GM21786 (cell line): Measurements from ENCODE around the gene IFIT1B.
"Not testable (repeated sequence)": the region's sequence is repeated elsewhere in the genome, so short reads cannot be mapped to it uniquely, and the experiment has no call there.

Experiments used
- ATAC-seq: cut with Tn5 transposase; IDR thresholded peaks from one replicate; pipeline ENCODE4 v1.9.1; 2021; ENCODE audit not compliant: unreplicated experiment

The IFIT1B gene, protein sequence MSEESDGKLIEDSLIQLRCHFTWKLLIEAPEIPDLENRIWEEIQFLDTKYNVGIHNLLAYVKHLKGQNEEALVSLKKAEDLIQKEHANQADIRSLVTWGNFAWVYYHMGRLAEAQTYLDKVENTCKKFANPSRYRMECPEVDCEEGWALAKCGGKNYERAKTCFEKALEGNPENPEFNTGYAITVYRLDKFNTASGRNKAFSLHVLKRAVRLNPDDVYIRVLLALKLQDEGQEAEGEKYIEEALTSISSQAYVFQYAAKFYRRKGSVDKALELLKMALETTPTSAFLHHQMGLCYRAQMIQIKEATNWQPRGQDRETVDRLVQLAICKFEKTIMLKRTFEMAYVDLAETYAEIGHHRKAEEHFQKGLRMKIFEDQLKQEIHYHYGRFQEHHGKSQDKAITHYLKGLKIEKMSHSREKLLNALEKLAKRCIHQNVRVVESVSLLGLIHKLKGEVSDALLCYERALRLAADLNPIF

DNA sequence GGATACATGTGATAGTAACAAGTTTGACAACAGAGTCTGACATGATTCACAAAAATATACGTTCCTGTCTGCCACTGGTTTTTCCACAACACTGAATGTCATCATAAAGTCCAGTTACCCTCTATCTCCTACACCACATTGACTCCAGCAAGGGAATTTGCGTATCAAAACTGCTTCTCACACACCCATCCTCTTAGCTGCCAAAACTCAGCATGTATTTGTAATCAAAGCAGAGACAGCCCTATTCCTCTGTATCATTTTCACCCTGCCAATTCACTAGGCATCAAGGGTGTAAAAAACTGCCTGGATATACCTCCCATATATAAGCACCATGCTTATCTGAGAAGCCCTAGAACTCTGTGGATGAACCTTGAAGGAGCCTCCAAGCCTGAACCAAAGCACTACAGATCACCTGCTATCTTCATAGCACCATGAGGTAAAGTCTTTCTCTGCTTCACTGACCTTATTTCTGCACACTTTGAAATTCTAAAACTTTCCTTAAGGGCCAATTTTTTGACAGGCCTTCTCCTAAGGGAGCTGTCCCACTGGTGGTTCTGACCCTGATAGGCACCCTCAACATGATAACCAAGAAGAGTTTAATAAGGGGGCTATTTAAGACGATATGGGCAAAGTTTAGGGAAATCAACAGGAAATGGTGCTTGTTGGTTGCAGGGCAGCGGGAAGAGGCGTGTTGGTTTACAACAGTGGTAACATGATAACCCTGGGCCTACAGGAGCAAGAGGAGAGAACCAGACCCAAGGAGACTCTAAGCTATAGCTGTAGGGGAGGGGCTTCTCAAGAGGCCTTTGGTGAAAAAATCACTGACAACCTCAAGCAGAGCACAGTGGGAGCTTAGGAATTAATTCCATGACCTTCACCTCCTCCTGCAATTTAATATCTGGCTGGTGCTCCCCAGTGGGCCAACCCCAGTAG lies at the start of gene IFIT1B:
TSS of gene IFIT1B (plus strand) at position 352 of the 933 bp plus-strand sequence. CDS start at position 432, 80 bp downstream.
- no peak for ATAC-seq

- ATAC-seq, result no peak
Observed at GRCh38 chr10:89329151-89329550, 48.7 kb upstream of the IFIT1B start.

DNA sequence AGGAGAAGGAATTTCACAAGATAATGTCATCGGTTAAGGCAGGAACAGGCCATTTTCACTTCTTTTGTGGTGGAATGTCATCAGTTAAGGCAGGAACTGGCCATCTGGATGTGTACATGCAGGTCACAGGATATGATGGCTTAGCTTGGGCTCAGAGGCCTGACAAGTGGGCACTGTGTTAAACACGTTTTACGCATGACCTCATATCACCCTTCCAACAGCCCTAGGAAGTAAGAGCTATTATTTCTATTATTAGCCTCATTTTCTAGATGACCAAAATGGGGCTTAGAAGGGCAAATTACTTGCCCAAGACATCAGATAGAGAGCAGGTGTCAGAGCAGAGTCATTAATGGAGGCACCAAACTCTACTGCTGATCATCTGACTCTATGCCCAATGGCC lies 47.8 kb upstream of the IFIT1B start:
- ATAC-seq, result not testable (repeated sequence)

GRCh38 chr10:89330537-89331212 lies 47.2 kb upstream of the IFIT1B start:
- ATAC-seq, result no peak

GRCh38 chr10:89331487-89332122 lies 46.3 kb upstream of the IFIT1B start:
- not testable (repeated sequence) for ATAC-seq

DNA sequence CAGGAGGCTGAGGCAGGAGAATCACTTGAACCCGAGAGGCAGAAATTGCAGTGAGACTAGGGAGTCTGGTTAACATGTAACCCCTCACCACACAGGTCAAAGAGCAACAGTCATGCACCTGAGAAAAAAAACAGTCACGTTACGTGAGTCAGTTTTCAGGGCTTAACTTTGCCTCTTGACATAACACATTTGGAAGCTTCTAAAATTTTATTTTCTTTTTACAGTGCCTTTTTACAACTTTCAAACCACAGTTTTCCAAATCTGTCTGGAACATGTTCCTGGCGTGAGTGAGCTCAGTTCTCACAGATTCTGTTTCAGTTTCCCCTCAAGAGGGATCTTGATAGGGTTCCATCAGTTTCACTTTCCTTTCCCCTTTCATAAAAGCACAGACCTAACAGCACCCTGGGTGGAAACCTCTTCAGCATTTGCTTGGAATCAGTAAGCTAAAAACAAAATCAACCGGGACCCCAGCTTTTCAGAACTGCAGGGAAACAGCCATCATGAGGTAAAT lies 45.7 kb upstream of the IFIT1B start:
- ATAC-seq, result peak; percentile 45

DNA sequence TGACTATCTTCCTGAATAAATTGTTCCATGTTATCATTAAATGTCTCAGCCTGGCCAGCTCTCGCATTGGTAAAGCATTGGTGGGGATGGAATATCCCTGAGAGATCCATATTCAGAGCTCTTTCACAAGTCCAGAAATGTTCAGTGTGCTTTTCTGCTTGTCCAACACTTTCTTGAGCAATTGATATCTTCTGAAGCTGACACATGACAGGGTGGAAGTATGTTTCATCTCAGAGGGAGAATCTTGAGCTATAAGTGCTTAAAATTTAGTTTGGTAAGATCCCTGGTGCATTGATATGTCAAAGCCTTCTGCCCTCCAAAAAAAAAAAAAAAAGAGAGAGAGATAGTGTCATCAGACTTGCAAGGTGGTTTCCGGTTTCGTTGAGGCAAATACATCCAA lies 42.6 kb upstream of the IFIT1B start:
- no peak for ATAC-seq

GRCh38 chr10:89336241-89336640 lies 41.6 kb upstream of the IFIT1B start:
- ATAC-seq, result no peak

DNA sequence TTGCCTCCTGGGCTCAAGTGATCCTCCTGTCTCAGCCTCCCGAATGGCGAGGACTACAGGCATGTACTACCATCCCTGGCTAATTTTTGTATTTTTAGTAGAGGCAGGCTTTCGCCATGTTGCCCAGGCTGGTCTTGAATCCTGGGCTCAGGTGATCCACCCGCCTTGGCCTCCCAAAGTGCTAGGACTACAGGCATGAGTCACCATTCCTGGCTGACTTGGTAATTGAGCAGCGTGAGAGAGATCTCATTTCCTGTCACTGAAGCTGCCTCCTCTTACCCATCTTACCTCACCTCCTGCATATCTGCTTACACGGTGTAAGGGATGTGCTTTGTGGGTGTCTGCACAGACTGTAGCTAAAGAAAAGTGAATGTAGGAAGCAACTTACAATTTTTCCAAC lies 40.4 kb upstream of the IFIT1B start:
- ATAC-seq, result no peak

GRCh38 chr10:89338713-89339112 lies 39.1 kb upstream of the IFIT1B start:
- no peak for ATAC-seq

DNA sequence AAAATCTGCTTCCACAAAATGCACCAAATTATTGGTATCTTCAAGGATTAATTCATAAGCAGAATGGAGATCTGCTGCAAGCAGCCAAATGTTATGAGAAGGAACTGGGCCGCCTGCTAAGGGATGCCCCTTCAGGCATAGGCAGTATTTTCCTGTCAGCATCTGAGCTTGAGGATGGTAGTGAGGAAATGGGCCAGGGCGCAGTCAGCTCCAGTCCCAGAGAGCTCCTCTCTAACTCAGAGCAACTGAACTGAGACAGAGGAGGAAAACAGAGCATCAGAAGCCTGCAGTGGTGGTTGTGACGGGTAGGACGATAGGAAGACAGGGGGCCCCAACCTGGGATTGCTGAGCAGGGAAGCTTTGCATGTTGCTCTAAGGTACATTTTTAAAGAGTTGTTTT lies 38.0 kb upstream of the IFIT1B start:
- ATAC-seq, result no peak

DNA sequence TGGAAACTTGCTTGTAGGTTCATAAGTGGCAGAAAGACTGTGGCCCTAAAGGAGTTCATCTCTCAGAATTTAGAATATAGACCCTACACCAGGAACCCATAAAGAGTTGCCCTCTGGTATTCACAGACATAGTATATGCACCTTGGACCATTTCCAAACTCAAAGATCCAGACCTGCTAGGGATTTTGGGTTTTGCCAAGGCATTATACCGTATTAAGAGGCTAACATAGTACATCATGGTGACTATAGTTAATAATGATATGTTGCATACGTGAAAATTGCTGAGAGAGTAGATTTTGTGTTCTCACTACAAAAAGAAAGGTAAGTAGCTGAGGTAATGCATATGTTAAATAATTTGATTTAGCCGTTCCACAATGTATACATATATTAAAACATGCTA lies 36.2 kb upstream of the IFIT1B start:
- no peak for ATAC-seq

- ATAC-seq, result no peak
Observed at GRCh38 chr10:89342206-89342958, 35.5 kb upstream of the IFIT1B start.

- ATAC-seq, result no peak
Observed at GRCh38 chr10:89343089-89343767, 34.6 kb upstream of the IFIT1B start.

- ATAC-seq, result no peak
Observed at GRCh38 chr10:89344156-89344555, 33.7 kb upstream of the IFIT1B start.

DNA sequence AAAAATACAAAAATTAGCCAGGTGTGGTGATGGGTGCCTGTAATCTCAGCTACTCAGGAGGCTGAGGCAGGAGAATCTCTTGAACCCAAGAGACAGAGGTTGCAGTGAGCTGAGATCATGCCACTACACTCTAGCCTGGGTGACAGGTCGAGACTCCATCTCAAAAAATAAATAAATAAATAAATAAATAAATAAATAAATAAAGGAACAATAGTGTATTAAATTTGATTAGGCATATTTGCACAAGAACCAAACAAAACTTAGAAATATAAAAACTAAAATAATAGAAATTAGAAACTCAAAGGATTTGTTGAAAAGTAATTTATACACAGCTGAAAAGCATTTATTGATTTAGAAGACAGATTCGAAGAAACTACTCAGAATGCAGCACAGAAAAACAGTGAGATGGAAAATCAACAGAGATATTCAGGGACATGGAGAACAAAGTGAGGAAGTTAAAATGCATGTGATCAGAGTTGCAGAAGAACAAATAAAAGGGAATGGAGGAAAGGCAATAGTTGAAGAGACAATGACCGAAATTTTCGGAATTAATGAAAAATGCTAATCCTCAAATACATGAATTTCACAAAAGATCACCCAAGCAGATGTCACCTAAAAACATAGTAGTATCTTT lies 32.4 kb upstream of the IFIT1B start:
- no peak for ATAC-seq

DNA sequence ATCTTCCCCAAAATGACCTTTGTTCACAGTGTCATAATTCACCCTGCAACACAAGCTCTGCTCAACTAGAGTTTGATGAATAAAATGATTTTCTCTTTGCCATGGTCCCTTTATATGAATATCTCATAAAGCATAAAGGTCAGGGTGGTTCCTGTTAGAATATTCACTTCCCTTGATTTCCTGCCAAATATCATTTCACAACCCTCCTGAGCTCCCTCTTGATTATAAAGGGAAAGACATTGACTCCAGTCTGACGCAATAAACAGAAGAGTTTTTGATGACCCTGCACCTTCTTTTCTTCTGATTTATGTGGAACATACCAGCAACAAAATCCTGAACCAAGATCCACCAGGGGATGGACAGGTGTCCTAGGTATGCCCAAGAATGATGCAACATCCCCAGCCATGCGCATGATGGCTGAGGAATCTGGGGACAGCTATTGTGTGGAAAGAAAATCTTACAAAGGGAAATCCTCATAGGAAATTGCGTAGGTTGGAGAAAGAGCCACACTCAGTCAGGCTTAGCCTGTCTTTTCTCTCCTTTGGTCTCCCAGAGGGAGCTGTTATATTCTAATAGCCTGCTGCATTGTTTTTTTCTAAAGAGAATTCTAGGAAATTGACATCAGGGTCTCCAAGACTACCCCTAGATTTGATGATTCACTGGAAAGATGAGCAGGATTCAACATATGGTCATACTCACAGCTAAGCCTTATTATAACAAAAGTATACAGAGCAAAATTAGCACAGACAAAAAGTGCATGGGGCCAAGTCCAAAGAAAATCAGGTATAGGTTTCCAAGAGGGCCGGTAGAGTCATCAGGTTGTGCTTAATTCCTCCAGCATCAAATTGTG lies 31.2 kb upstream of the IFIT1B start:
- ATAC-seq, result no peak
